ENCODE data around the gene B4GALT5.
"Not testable (repeated sequence)": the region's sequence is repeated elsewhere in the genome, so short reads cannot be mapped to it uniquely, and the experiment has no call there.

B4GALT5 gene

DNA sequence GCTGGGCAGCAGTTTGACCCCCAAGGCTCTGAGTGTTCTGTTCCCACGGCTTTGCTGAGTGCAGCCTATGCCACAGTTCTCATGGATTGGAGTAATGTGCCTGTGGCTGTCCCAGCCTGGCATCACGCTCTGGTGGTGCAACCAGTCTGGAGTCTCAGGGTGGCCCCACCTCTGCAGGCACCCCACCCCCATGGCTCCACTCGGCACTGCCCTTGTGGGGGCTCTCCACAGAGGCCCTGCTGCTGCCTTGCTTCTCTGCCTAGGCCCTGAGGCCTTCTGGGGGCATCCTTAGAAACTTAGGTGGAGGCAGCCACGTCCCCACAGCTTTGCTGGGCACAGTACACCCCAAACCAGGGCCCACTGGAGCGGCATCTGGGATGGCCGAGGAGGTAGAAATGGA is 25.4 kb upstream of the B4GALT5 start:
- Histone ChIP-seq H3K4me3 (no peak overlapping the region), H3K27ac (no peak overlapping the region)

DNA sequence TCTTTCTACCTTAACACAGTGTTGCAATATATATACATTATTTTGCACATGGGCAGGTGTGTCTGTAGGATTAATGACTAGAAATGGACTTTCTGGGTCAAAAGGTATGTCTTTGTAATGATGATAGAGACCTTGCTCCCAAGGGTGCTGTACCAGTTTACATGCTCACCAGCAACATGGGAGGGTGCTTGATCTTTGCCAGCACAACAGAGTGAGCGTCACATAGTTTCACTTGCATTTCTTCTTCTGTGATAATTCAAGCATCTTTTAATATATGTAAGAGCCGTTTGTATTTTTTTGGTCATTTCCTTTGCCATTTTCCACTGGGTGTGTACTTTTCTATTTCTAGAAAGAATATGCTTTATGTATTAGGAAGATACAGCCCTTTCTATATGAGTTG is 23.6 kb upstream of the B4GALT5 start:
- no peak overlapping the region for H3K4me3 ChIP-seq
- no peak overlapping the region for H3K27ac ChIP-seq

DNA sequence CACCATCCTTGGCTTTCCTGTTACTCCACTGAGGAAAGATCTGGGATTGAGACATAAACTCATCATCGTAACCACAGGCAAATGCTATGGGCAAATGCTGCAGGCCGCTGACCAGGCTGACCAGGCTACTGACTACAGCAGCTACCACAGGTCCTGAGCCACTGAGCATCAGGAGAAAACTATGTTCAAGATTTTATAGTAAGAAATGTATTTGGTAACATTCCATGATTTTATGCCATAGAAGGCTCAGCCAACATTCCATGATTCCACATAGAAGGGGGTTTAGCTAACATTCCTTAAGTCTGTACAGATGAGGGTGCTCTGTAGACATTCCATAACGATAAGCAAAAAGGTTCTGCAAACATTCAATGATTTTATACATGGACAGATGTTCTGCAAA is 16.1 kb upstream of the B4GALT5 start:
- no peak overlapping the region for H3K4me3 ChIP-seq
- H3K27ac ChIP-seq = no peak overlapping the region

DNA sequence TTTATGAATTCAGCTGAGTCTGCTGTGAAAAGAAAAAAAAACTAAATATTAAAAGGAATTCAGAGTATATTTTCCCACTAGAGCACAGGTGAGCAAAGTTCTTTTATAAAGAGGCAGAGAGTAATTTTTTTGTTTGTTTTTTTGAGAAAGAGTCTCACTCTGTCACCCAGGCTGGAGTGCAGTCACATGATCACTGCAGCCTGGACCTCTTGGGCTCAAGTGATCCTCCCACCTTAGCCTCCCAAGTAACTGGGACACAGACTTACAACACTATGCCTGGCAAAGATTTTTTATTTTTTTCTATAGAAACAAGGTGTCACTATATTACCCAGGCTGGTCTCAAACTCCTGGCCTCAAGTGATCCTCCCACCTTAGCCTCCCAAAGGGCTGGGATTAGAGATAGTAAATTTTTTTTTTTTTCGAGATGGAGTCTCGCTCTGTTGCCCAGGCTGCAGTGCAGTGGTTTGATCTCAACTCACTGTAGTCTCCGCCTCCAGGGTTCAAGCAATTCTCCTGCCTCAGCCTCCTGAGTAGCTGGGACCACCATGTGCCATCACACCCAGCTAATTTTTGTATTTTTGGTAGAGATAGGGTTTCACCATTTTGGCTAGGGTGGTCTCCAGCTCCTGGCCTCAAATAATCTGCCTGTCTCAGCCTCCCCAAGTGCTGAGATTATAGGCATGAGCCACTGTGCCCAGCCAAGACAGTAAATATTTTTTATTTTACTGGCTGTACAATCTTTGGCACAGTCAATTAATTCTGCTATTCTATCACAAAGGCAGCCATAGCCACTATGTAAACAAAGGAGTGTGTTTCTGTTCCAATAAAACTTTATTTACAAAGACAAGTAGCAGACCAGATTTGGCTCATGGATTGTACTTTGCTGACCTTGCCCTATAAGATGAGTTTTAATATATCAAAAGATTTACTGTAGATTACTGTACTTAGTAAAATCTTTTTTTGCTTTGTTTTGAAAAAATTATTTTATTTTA is 14.5 kb upstream of the B4GALT5 start:
- Histone ChIP-seq H3K4me3 (no peak overlapping the region), H3K27ac (peak overlapping the region in 1 of 21 experiments; percentile 32)

DNA sequence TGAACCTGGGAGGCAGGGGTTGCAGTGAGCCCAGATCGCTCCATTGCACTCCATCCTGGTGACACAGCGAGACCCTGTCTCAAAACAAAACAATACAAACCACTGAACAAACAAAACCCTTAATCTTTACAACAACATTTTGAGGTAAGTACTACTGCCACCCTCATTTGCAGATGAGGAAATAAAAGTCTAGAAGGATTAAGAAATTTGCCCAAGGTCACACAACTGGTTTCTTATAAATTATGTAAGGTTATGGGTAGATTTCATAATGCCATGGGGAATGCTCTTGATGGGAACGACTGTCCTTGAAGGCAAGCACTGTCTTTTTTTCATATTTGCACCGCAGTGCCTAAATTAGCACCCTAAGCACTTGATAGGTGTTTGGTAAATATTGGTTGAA is 13.8 kb upstream of the B4GALT5 start:
- H3K27ac ChIP-seq = peak overlapping the region in 1 of 21 experiments; percentile 32
- no peak overlapping the region for H3K4me3 ChIP-seq

DNA sequence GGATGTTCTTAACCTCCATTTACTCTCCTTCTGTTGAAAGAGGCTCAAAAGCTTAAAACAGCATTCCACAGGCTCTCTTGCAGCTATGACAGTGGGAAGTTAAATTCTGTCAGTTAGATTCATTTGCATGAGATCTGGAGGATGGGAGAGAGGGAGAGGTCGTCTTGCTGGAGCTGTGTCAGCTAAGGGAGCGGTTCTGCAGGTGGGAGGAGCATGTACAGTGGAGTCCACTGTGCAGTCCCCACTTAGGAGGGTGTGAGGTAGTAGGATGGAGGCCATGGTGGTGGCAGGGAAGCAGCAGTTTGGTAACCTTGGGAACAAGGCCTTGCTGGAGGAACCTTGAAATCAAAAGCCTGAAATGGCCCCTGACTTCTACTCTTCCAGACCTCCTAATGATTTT is 12.0 kb upstream of the B4GALT5 start:
- H3K27ac ChIP-seq = peak overlapping the region in 7 of 21 experiments; percentile 10 to 63 (median 21)
- H3K4me3 ChIP-seq = no peak overlapping the region

DNA sequence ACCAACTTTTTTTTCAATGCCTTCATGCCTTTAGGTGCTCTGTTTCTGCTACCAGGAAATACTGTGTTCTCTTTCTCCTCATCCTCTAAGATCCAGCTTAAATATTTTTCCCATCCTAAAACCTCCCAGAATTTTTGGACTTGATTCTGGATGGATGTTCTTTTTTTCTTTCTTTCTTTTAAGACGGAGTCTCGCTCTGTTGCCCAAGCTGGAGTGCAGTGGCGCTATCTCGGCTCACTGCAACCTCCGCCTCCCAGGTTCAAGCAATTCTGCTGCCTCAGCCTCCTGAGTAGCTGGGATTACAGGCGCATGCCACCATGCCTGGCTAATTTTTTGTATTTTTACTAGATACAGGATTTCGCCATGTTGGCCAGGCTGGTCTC is 11.5 kb upstream of the B4GALT5 start:
- not testable (repeated sequence) for H3K4me3 ChIP-seq
- peak overlapping the region in 10 of 21 experiments; percentile 0 to 63 (median 24) for H3K27ac ChIP-seq

DNA sequence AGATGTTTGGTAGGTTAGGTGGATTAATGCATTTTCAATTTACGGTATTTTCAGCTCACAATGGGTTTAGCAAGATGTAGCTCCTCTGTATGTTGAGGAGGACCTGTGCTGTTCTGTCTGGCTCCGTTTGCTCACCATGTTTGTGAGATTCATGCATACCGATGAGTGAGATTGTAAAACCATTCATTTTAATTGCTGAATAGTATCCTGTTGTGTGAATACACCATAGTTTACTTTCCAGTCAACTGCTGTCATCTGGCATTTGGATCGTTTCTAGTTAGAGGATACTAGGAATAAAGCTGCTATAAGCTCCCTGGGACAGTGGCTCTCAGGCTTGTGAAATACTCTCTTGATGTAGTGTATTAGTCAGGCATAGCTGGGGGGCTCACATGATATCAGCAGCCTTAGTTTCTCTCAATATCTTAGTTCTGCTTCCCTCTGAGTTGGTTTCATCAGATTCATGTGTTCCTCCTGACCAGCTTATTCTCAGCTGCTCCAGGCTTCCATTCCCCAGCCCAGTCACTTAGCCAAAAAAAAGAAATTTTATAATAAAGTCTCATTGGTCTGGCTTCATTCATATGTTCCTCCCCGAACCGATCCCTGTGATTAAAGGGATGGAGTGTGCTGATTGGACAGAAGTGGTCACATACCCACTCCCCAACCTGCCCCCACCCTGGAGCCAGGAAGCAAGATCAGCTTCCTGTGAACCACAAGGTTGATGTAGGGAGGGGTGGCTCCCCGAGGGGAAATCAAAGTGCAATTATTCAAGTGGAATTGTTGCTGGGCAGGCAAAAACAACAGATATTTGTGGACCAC is 10.9 kb upstream of the B4GALT5 start:
- Histone ChIP-seq H3K27ac (peak overlapping the region in 11 of 21 experiments; percentile 0 to 63 (median 21)), H3K4me3 (no peak overlapping the region)

DNA sequence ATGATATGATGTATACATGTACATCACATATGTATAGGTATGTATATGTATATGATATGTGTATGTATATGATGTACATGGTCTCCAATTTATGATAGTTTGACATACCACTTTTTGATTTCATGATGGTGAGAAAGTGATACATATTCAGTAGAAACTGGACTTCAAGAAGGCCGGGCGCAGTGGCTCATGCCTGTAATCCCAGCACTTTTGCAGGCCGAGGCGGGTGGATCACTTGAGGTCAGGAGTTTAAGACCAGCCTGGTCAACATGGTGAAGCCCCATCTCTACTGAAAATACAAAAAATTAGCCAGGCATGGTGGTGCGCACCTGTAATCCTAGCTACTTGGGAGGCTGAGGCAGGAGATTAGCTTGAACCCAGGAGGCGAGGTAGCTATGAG is 10.1 kb upstream of the B4GALT5 start:
- not testable (repeated sequence) for H3K4me3 ChIP-seq
- H3K27ac ChIP-seq = peak overlapping the region in 1 of 21 experiments; percentile 45

DNA sequence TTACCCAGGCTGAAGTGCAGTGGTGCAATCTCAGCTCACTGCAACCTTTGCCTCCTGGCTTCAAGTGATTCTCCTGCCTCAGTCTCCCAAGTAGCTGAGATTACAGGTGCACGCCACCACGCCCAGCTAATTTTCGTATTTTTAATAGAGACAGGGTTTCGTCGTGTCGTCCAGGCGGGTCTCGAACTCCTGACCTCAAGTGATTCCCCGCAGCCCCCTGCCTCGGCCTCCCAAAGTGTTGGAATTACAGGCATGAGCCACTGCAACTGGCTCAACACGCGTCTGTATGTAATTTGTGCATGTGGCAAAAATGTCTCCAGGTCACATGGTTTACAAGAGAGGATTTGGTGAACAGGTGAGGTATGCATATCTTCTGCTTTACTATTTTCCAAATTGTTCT is 7.6 kb upstream of the B4GALT5 start:
- H3K27ac ChIP-seq, H3K4me3 ChIP-seq: not testable (repeated sequence)

DNA sequence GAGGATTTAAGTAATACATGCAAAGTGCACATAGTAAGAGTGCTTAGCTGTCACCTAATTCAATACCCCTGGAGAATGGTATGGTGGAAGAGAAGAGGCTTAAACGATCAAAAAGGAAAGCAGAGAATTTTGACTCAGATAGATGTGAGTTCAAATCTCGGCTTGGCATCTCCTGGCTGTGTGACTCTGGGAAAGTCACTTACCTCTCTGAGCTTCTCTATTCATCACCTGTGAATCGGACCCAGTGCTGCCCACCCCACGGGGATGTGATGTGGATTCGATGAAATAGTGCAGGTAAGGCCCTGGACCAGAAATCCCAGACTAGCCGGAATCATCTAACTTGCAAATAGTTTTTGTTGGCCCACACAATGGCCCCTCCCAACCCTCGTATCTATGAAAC is 1.8 kb upstream of the B4GALT5 start:
- Histone ChIP-seq H3K4me3 (no peak overlapping the region), H3K27ac (no peak overlapping the region)

DNA sequence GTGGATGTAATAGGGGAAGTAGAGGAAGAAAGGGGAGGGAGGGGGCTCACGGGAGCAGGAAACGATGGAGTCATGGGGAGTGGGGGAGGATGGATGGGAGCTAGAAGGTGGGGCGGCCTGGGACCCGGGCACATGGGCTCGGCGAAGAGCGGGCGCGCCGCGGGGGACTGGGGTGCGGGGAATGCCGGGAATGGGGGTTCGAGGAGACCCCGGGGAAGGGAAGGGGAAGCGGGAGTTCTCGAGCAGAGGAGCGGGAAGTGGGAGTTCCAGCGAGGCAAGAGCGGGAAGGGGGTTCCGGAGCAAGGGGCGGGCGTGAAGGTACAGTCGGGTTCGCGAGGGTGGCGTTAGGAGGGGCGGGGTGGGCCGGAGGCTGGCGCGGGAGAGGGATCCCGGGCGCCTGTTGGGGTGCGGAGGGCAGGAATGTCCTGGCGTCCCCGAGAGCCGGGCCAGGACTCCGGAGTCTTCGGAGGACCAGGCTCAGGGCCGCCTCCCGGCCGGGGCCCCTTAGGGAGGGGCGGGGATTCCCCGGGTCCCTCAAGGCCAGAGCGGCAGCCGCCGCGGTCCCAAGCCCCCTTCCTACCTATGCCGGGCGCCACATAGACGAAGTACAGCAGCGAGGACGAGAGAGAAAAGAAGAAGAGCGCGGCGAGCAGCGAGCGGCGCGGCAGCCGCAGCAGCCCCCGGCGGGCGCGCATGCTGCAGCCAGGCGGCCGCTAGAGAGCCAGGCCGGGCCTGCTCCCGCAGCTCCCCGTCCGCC is 504 bp downstream of the B4GALT5 start:
- H3K27ac ChIP-seq = peak overlapping the region; percentile 79 to 97 (median 89)
- peak overlapping the region; percentile 88 to 98 (median 92) for H3K4me3 ChIP-seq

DNA sequence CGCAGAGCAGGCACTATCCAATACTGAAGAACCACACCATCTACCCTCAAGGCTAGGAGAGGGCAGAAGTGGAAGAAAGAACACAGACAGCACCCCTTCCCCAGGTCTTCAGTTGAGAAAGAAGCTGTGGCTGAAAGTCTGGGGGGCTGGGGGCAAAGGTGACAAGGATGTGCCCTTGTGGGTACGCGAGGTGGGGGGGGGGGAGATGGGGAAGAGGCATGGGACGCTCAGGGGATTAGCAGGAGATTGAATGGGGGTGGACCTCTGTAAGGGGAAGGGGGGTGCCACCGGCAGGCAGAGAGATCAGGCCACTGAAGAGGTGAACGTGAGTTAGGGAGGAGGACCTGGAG is 1.1 kb downstream of the B4GALT5 start:
- Histone ChIP-seq H3K4me3 (peak overlapping the region; percentile 88 to 98 (median 92)), H3K27ac (peak overlapping the region; percentile 79 to 97 (median 89))

DNA sequence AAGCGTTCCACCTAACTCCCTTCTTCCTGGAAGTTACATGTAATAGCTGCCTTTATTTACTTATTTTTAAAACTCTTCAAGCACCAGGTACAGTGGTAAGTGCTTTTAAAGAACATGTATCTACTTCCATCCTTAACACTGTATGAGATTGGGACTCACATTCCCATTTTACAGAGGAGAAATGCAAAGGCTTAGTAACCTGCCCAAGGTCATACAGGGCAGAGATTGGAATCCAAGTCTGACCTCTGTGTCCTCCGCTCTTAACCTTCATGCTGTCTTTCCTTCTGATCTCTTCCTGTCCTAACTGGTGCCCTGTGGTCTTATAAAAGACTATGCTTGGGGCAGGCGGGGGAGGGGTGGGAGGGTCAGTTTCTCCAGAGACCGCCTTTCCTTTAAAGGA is 1.6 kb downstream of the B4GALT5 start:
- Histone ChIP-seq H3K27ac (peak overlapping the region in 14 of 21 experiments; percentile 84 to 97 (median 95)), H3K4me3 (peak overlapping the region in 6 of 7 experiments; percentile 88 to 97 (median 92))

DNA sequence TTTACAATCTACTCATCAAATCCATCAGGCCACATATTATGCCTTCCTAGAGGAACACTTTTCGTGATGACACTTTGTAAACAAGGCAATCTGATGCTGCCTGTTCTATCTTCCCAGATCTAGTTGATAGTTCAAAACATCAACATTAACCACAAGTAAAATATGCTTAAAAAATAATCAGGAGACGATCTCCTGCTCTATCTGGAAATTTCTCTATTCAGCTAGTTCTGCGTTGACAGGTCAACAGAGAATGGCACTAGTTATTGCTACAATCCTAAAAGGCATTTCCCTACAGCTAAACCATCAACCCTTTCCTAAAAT is 2.1 kb downstream of the B4GALT5 start:
- peak overlapping the region in 8 of 21 experiments; percentile 86 to 97 (median 97) for H3K27ac ChIP-seq

DNA sequence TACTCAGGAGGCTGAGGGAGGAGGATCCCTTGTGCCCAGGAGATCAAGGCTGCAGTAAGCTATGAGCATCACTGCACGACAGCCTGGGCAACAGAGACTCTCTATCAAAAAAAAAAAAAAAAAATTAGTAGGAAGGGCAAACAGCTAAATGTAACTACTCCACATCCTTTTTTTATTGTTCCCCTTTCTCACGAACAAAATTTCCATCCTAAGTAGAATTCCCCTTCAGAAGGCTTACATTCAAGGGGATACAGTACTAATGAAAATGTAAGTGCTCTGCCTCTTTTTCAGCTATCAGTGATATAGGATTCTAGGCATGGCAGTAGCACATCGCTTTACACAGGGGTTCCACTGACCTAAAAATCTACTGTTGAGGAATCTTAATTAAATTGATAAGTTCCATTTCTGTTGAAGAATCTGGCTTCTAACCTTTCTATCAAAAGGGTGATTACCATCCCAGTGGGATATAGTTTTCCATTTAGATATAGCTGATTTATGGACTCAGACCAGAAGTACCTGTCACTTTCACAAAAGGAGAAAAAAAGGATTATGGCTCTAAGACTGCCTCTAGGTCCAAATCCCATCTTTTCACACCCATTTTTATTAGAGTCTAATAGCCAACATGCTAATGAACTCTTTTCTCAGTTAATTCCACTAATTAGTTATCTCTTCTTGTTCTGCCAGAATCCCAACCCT is 2.6 kb downstream of the B4GALT5 start:
- Histone ChIP-seq H3K4me3 (peak overlapping the region in 1 of 7 experiments; percentile 89), H3K27ac (peak overlapping the region in 6 of 21 experiments; percentile 3 to 97 (median 96))

More for the DNA sequence above, 2.1 kb downstream of the B4GALT5 start:
- peak overlapping the region in 1 of 7 experiments; percentile 89 for H3K4me3 ChIP-seq

DNA sequence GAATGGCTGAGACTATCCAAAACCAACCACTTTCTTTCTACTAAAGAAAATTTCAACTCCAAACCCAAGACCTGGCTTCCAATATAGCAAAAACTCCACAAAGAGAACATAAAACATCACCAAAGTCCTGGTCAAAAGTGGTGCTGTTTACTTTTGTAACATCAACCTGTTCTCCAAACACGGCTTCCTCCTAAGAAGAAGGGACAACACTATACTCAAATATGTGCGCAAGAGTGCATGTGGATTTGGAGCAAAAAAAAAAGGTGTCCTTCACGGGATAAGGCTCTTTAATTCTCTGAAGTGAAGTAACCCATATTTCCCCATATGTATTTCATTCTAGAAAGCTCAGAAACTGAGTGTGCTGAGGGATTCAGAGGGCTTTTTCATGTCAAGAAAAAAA is 6.6 kb downstream of the B4GALT5 start:
- Histone ChIP-seq H3K4me3 (no peak overlapping the region), H3K27ac (peak overlapping the region in 7 of 21 experiments; percentile 9 to 54 (median 43))

DNA sequence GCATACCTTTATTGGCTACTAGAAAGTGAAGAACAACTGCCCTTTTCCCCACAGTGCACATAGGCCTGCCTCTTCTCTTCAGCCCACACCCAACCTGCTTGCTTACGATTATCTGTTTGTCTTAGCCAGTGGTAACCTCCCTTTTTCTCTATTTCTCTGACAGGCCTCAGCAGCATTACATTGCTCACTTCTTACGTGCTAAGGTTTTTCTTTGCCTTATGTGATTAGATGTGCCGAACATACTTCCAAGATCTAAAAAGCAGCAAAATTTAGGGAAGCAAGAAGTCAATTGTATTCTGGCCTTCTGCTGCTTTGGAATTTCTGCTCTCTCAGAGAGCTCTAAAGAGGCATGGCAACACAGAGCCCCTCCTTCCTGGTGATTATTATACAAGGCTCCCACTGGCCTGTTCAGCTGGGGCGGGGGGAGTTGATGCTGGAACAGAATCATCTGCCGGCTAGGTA is 7.0 kb downstream of the B4GALT5 start:
- Histone ChIP-seq H3K4me3 (no peak overlapping the region), H3K27ac (peak overlapping the region in 7 of 21 experiments; percentile 9 to 54 (median 43))

DNA sequence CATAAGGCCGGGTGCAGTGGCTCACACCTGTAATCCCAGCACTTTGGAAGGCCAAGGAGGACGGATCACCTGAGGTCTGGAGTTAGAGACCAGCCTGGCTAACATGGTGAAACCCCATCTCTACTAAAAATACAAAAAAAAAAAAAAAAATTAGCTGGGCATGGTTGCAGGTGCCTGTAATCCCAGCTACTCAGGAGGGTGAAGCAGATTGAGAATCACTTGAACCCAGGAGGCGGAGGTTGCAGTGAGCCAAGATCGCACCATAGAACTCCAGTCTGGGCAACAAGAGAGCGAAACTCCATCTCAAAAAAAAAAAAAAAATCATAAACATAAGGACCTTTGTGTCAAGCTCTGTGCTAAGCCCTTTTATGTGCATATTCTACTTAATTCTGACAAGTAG is 7.8 kb downstream of the B4GALT5 start:
- not testable (repeated sequence) for H3K27ac ChIP-seq, H3K4me3 ChIP-seq
